HEK293 (cell line): ENCODE measurements around the gene RIN1.
"Not testable (repeated sequence)": the region's sequence is repeated elsewhere in the genome, so short reads cannot be mapped to it uniquely, and the experiment has no call there.

Source experiments
- CTCF ChIA-PET: fragments of 350-600 bp; formaldehyde crosslinking; extraction: SDS; loops from one replicate; lab custom pipeline; 2021; ENCODE audit warnings: antibody characterized with exemption; lab: Yijun Ruan, JAX
- POLR2A ChIA-PET: fragments of 300-600 bp; formaldehyde crosslinking; extraction: SDS; loops from one replicate; lab custom pipeline; 2020; ENCODE audit warnings: antibody characterized with exemption, inconsistent platforms; lab: Yijun Ruan, JAX
- H3K27ac ChIP-seq: fragments of 200-500 bp; sonication (Bioruptor generic); 2 replicates; pipeline ENCODE4 v1.5.1; 2014; ENCODE audit warnings: low read depth, low read length, control low read depth, inconsistent platforms; ENCODE audit errors: extremely low read depth
- H3K36me3 ChIP-seq, 2 experiments: fragments of 200-500 bp in 1 of 2; sonication (Bioruptor generic) in 1 of 2; 1 replicate in 1 of 2; 2 replicates in 1 of 2; pipeline ENCODE4 v1.5.1; 2014 to 2017; ENCODE audit warnings: inconsistent platforms in 2 of 2, low read length in 2 of 2; ENCODE audit not compliant: control insufficient read depth in 2 of 2, insufficient read depth in 1 of 2
- H3K4me1 ChIP-seq: fragments of 200-500 bp; sonication (Bioruptor generic); 2 replicates; pipeline ENCODE4 v1.5.1; 2014; ENCODE audit warnings: mild to moderate bottlenecking, low read length, inconsistent platforms; ENCODE audit not compliant: control insufficient read depth, insufficient read depth
- H3K4me3 ChIP-seq: 2 replicates; pipeline ENCODE4 v1.5.1; 2011; ENCODE audit warnings: low read depth, mild to moderate bottlenecking, control low read depth, low read length, moderate library complexity
- H3K9me3 ChIP-seq: fragments of 200-500 bp; sonication (Bioruptor generic); 2 replicates; pipeline ENCODE4 v1.5.1; 2014; ENCODE audit warnings: low read depth, low read length, inconsistent platforms; ENCODE audit not compliant: control insufficient read depth, insufficient read depth
- FEZF1 ChIP-seq: fragments of 450-650 bp; formaldehyde crosslinking; IDR thresholded peaks from 2 replicates; pipeline ENCODE4 v1.5.1; 2016; ENCODE audit warnings: missing biosample characterization, missing genetic modification characterization
- GFI1B ChIP-seq: fragments of 450-650 bp; formaldehyde crosslinking; IDR thresholded peaks from 2 replicates; pipeline ENCODE4 v1.5.1; 2016; ENCODE audit warnings: missing biosample characterization, missing genetic modification characterization
- KLF10 ChIP-seq: fragments of 450-650 bp; IDR thresholded peaks from 2 replicates; pipeline ENCODE4 v1.5.1; 2018; ENCODE audit warnings: missing biosample characterization, mild to moderate bottlenecking, missing genetic modification characterization
- PRDM10 ChIP-seq: fragments of 450-650 bp; formaldehyde crosslinking; IDR thresholded peaks from 2 replicates; pipeline ENCODE4 v1.5.1; 2016; ENCODE audit warnings: missing biosample characterization, missing genetic modification characterization
- SETDB1 ChIP-seq: IDR thresholded peaks from one replicate; pipeline ENCODE4 v1.6.1; 2017; ENCODE audit warnings: mild to moderate bottlenecking, low read length, moderate library complexity, mixed read lengths; ENCODE audit not compliant: insufficient read length
- YY1 ChIP-seq: fragments of 450-650 bp; formaldehyde crosslinking; IDR thresholded peaks from 2 replicates; pipeline ENCODE4 v1.5.1; 2018; ENCODE audit warnings: missing biosample characterization, missing genetic modification characterization
- ZBTB20 ChIP-seq: fragments of 450-650 bp; formaldehyde crosslinking; IDR thresholded peaks from 2 replicates; pipeline ENCODE4 v1.5.1; 2016; ENCODE audit warnings: missing biosample characterization, missing genetic modification characterization
- ZBTB48 ChIP-seq: fragments of 450-650 bp; formaldehyde crosslinking; IDR thresholded peaks from 2 replicates; pipeline ENCODE4 v1.5.1; 2016; ENCODE audit warnings: missing biosample characterization, missing genetic modification characterization
- ZNF133 ChIP-seq: fragments of 450-650 bp; formaldehyde crosslinking; IDR thresholded peaks from 2 replicates; pipeline ENCODE4 v1.5.1; 2016; ENCODE audit warnings: missing biosample characterization, missing genetic modification characterization
- ZNF146 ChIP-seq: fragments of 450-650 bp; formaldehyde crosslinking; IDR thresholded peaks from 2 replicates; pipeline ENCODE4 v1.5.1; 2016; ENCODE audit warnings: missing biosample characterization, missing genetic modification characterization
- ZNF184 ChIP-seq: fragments of 450-650 bp; IDR thresholded peaks from 2 replicates; pipeline ENCODE4 v1.5.1; 2018; ENCODE audit warnings: missing biosample characterization, mild to moderate bottlenecking, missing genetic modification characterization
- ZNF239 ChIP-seq: fragments of 450-650 bp; formaldehyde crosslinking; IDR thresholded peaks from 2 replicates; pipeline ENCODE4 v1.5.1; 2016; ENCODE audit warnings: missing biosample characterization, missing genetic modification characterization
- ZNF248 ChIP-seq: fragments of 450-650 bp; formaldehyde crosslinking; IDR thresholded peaks from 2 replicates; pipeline ENCODE4 v1.5.1; 2017; ENCODE audit warnings: missing biosample characterization, missing genetic modification characterization
- ZNF292 ChIP-seq: fragments of 450-650 bp; formaldehyde crosslinking; IDR thresholded peaks from 2 replicates; pipeline ENCODE4 v1.5.1; 2016; ENCODE audit warnings: low read depth, missing biosample characterization, missing genetic modification characterization, borderline replicate concordance
- ZNF341 ChIP-seq: fragments of 450-650 bp; formaldehyde crosslinking; IDR thresholded peaks from 2 replicates; pipeline ENCODE4; 2016; ENCODE audit warnings: low read depth, missing biosample characterization, missing genetic modification characterization
- ZNF473 ChIP-seq: fragments of 450-650 bp; formaldehyde crosslinking; IDR thresholded peaks from 2 replicates; pipeline ENCODE4 v1.5.1; 2017; ENCODE audit warnings: missing biosample characterization, missing genetic modification characterization
- ZNF514 ChIP-seq: fragments of 450-650 bp; formaldehyde crosslinking; IDR thresholded peaks from 2 replicates; pipeline ENCODE4 v1.5.1; 2016; ENCODE audit warnings: missing biosample characterization, missing genetic modification characterization
- ZNF560 ChIP-seq: fragments of 450-650 bp; formaldehyde crosslinking; IDR thresholded peaks from 2 replicates; pipeline ENCODE4 v1.5.1; 2017; ENCODE audit warnings: missing biosample characterization, missing genetic modification characterization, borderline replicate concordance
- ZNF585B ChIP-seq: fragments of 450-650 bp; formaldehyde crosslinking; IDR thresholded peaks from 2 replicates; pipeline ENCODE4 v1.5.1; 2016; ENCODE audit warnings: missing biosample characterization, missing genetic modification characterization
- ZNF645 ChIP-seq: fragments of 450-650 bp; formaldehyde crosslinking; IDR thresholded peaks from 2 replicates; pipeline ENCODE4; 2016; ENCODE audit warnings: missing biosample characterization, missing genetic modification characterization
- ZNF785 ChIP-seq: fragments of 450-650 bp; formaldehyde crosslinking; IDR thresholded peaks from 2 replicates; pipeline ENCODE4 v1.5.1; 2016; ENCODE audit warnings: missing biosample characterization, missing genetic modification characterization
- ZXDB ChIP-seq: fragments of 450-650 bp; formaldehyde crosslinking; IDR thresholded peaks from 2 replicates; pipeline ENCODE4 v1.5.1; 2016; ENCODE audit warnings: missing biosample characterization, missing genetic modification characterization

Gene RIN1

GRCh38 chr11:66321606-66322005 lies 14.6 kb downstream of the RIN1 start:
- Histone ChIP-seq H3K27ac (no peak overlapping the region), H3K36me3 (no peaks in the 10 kb centered on the region), H3K4me3 (no peak overlapping the region), H3K4me1 (no peaks in the 10 kb centered on the region), H3K9me3 (no peaks in the 10 kb centered on the region)
- CTCF ChIA-PET = interaction anchor here (2.0 kb wide), 1 partner anchor 9 kb away, joined by 18 read pairs; no protein-coding TSS in a partner anchor
- TF ChIP-seq ZNF785 (tag by site-specific recombination) = no peak
- TF ChIP-seq ZBTB48 = no peak
- TF ChIP-seq PRDM10 (tag by site-specific recombination) = no peak
- TF ChIP-seq ZNF560 = no peak
- TF ChIP-seq ZNF341 (tag by site-specific recombination) = no peak
- TF ChIP-seq ZNF514 (tag by site-specific recombination) = no peak
- TF ChIP-seq ZNF292 (tag by site-specific recombination) = no peak
- no peak for TF ChIP-seq ZNF239
- no peak for TF ChIP-seq ZNF473 (tag by site-specific recombination)
- TF ChIP-seq ZNF133 (tag by site-specific recombination) = no peak
- TF ChIP-seq SETDB1 = no peak
- POLR2A ChIA-PET = interaction anchor here (0.6 to 0.7 kb wide), 2 partner anchors 9 to 19 kb away, joined by 3 to 5 read pairs; no protein-coding TSS in a partner anchor

GRCh38 chr11:66320748-66321147 lies 15.5 kb downstream of the RIN1 start:
- H3K4me1 ChIP-seq, H3K4me3 ChIP-seq, CTCF ChIA-PET, POLR2A ChIA-PET, H3K9me3 ChIP-seq, H3K27ac ChIP-seq, H3K36me3 ChIP-seq: not testable (repeated sequence)
- peak; percentile 73 for TF ChIP-seq ZNF146 (tag by site-specific recombination)

- H3K36me3 ChIP-seq, H3K9me3 ChIP-seq, H3K4me3 ChIP-seq, POLR2A ChIA-PET, H3K27ac ChIP-seq, H3K4me1 ChIP-seq: not testable (repeated sequence)
- CTCF ChIA-PET = interaction anchor here (0.6 kb wide), 1 partner anchor 16 kb away, joined by 4 read pairs; the partner anchor contains the start of gene RIN1
Measured at GRCh38 chr11:66320289-66320688, 15.9 kb downstream of the RIN1 start.

- H3K36me3 ChIP-seq = no peaks in the 10 kb centered on the region
- ChIA-PET POLR2A (no interaction called here), CTCF (no interaction called here)
- H3K4me3 ChIP-seq = no peak overlapping the region
- TF ChIP-seq KLF10 = no peak
- TF ChIP-seq FEZF1 (tag by site-specific recombination) = no peak
- TF ChIP-seq YY1 (tag by site-specific recombination) = no peak
- no peak for TF ChIP-seq ZBTB20 (tag by site-specific recombination)
- no peak for TF ChIP-seq ZNF560
- TF ChIP-seq ZNF645 = no peak
- TF ChIP-seq GFI1B = no peak
- no peak for TF ChIP-seq ZNF248 (tag by site-specific recombination)
- no peak for TF ChIP-seq ZXDB (tag by site-specific recombination)
- no peak for TF ChIP-seq ZNF184 (tag by site-specific recombination)
- no peak for TF ChIP-seq ZNF585B (tag by site-specific recombination)
- no peaks in the 10 kb centered on the region for H3K9me3 ChIP-seq
- no peaks in the 10 kb centered on the region for H3K4me1 ChIP-seq
- H3K27ac ChIP-seq = no peak overlapping the region
Measured at GRCh38 chr11:66318600-66318970, 17.6 kb downstream of the RIN1 start.
